ENCODE measurements around the gene OR13C2. TPM values are rescaled to one million over a fixed set of nuclear protein-coding genes. Genes with fewer than 3 reads are reported as not detected.
"Not testable (repeated sequence)": the region's sequence is repeated elsewhere in the genome, so short reads cannot be mapped to it uniquely, and the experiment has no call there.

OR13C2 gene
- total RNA-seq (2014; rRNA removed; shearing (Covaris generic)): not detected in 2 replicates

- not testable (repeated sequence) for DNase-seq (ENCODE audit: low read depth)
These were observed at the start of gene OR13C2 for GRCh38 chr9:104605527-104605926. Gene OR13C2 (minus strand): TSS chr9:104605627. CDS start chr9:104605627, 0 bp downstream.

- DNase-seq (ENCODE audit: low read depth): no peak
These were observed 30.0 kb upstream of the OR13C2 start for GRCh38 chr9:104635456-104635855.

- DNase-seq (ENCODE audit: low read depth): no peak
These were observed 28.6 kb upstream of the OR13C2 start for GRCh38 chr9:104633976-104634520.

- DNase-seq (ENCODE audit: low read depth): not testable (repeated sequence)
These were observed 20.5 kb upstream of the OR13C2 start for GRCh38 chr9:104625964-104626363.

- no peak for DNase-seq (ENCODE audit: low read depth)
These were observed 12.7 kb upstream of the OR13C2 start, which contains the start of gene OR13C9 for GRCh38 chr9:104618104-104618503. Gene OR13C9 (minus strand): TSS chr9:104618204. CDS start chr9:104618204, 0 bp downstream.

GRCh38 chr9:104617418-104617817 is 12.0 kb upstream of the OR13C2 start:
- DNase-seq (ENCODE audit: low read depth): no peak

- no peak for DNase-seq (ENCODE audit: low read depth)
These were observed 5.8 kb upstream of the OR13C2 start for GRCh38 chr9:104611213-104611612.

- no peak for DNase-seq (ENCODE audit: low read depth)
These were observed 2.9 kb upstream of the OR13C2 start for GRCh38 chr9:104608336-104608735.

GRCh38 chr9:104606152-104606551 is 725 bp upstream of the OR13C2 start:
- no peak for DNase-seq (ENCODE audit: low read depth)

GRCh38 chr9:104604801-104605200 is 626 bp downstream of the OR13C2 start:
- no peak for DNase-seq (ENCODE audit: low read depth)

GRCh38 chr9:104599313-104599712 is 6.1 kb downstream of the OR13C2 start, which contains the start of gene OR13C5:
Gene OR13C5 (minus strand): TSS chr9:104599413. CDS start chr9:104599413, 0 bp downstream.
- not testable (repeated sequence) for DNase-seq (ENCODE audit: low read depth)

- DNase-seq (ENCODE audit: low read depth): not testable (repeated sequence)
These were observed 6.7 kb downstream of the OR13C2 start for GRCh38 chr9:104598749-104599148.

- no peak for DNase-seq (ENCODE audit: low read depth)
These were observed 15.8 kb downstream of the OR13C2 start for GRCh38 chr9:104589626-104590025.

- DNase-seq (ENCODE audit: low read depth): no peak
These were observed 18.8 kb downstream of the OR13C2 start for GRCh38 chr9:104586496-104587180.

GRCh38 chr9:104580562-104580961 is 24.9 kb downstream of the OR13C2 start:
- DNase-seq (ENCODE audit: low read depth): no peak

- no peak for DNase-seq (ENCODE audit: low read depth)
These were observed 28.2 kb downstream of the OR13C2 start for GRCh38 chr9:104577263-104577662.

GRCh38 chr9:104575456-104575855 is 30.0 kb downstream of the OR13C2 start:
- no peak for DNase-seq (ENCODE audit: low read depth)

- no peak for DNase-seq (ENCODE audit: low read depth)
These were observed 32.8 kb downstream of the OR13C2 start for GRCh38 chr9:104572612-104573011.

- DNase-seq (ENCODE audit: low read depth): no peak
These were observed 36.6 kb downstream of the OR13C2 start, which contains the start of gene OR13C8 for GRCh38 chr9:104568868-104569267. Gene OR13C8 (plus strand): TSS chr9:104569168. CDS start chr9:104569168, 0 bp downstream.

GRCh38 chr9:104564358-104564757 is 41.1 kb downstream of the OR13C2 start:
- DNase-seq (ENCODE audit: low read depth): no peak

GRCh38 chr9:104556830-104557634 is 48.4 kb downstream of the OR13C2 start:
- no peak for DNase-seq (ENCODE audit: low read depth)

GRCh38 chr9:104555521-104555920 is 49.9 kb downstream of the OR13C2 start:
- DNase-seq (ENCODE audit: low read depth): no peak
